Neutrophil (primary cell): ENCODE results near the gene KCNH1.

Experiments used
- H3K27ac ChIP-seq: fragments of 200-600 bp; sonication (generic); 2 replicates; pipeline ENCODE4 v1.5.1; 2016; ENCODE audit warnings: mild to moderate bottlenecking, moderate library complexity
- H3K27me3 ChIP-seq: fragments of 200-600 bp; sonication (generic); 2 replicates; pipeline ENCODE4 v1.6.0; 2016; ENCODE audit warnings: mild to moderate bottlenecking
- H3K36me3 ChIP-seq: fragments of 200-600 bp; sonication (generic); 2 replicates; pipeline ENCODE4 v1.5.1; 2017
- H3K4me1 ChIP-seq, 2 experiments: fragments of 200-600 bp in 1 of 2; sonication (generic) in 1 of 2; 1 replicate in 1 of 2; 2 replicates in 1 of 2; pipeline versions ENCODE4 v1.5.1 to v1.6.1; 2013 to 2016; ENCODE audit warnings: low read depth in 1 of 2, low read length in 1 of 2, mild to moderate bottlenecking in 1 of 2, moderate library complexity in 1 of 2; ENCODE audit not compliant: control insufficient read depth in 1 of 2, insufficient read depth in 1 of 2
- H3K4me3 ChIP-seq, 2 experiments: fragments of 200-600 bp in 1 of 2; sonication (generic) in 1 of 2; 1 replicate in 1 of 2; 2 replicates in 1 of 2; pipeline ENCODE4 v1.5.1; 2013 to 2016; ENCODE audit warnings: low read depth in 1 of 2, low read length in 1 of 2, mild to moderate bottlenecking in 1 of 2, moderate library complexity in 1 of 2
- H3K9me3 ChIP-seq: fragments of 200-600 bp; sonication (generic); 2 replicates; pipeline ENCODE4 v1.5.1; 2016
- TF ChIP-seq, protein P1 (sequence below): fragments of 200-600 bp; sonication (generic); IDR thresholded peaks from 2 replicates; pipeline ENCODE4 v1.5.1; 2016; ENCODE audit warnings: antibody characterized with exemption

Gene KCNH1

DNA sequence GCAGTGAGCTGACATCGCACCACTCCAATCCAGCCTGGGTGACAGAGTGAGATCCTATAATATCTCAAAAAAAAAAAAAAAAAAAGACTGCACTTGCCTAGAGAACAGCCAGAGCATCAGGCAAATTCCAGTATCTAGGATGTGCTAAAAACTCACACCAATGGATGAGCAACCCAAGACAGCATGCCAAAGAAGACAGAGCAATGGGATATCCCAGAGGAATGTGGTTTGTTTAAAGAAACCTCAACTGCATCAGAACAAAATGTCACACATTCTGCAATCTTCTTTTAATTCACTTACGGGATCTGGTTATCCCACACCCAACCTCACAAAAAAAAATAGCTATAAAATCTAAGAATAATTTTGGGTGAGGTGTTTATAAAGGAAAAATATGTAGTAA lies 7.3 kb downstream of the KCNH1 start:
- no peak overlapping the region for H3K4me3 ChIP-seq
- no peaks in the 10 kb centered on the region for H3K4me1 ChIP-seq
- peaks cover 36% of the 10 kb centered on the region for H3K27me3 ChIP-seq
- H3K36me3 ChIP-seq = no peaks in the 10 kb centered on the region
- no peak overlapping the region for H3K27ac ChIP-seq
- TF ChIP-seq, protein P1, sequence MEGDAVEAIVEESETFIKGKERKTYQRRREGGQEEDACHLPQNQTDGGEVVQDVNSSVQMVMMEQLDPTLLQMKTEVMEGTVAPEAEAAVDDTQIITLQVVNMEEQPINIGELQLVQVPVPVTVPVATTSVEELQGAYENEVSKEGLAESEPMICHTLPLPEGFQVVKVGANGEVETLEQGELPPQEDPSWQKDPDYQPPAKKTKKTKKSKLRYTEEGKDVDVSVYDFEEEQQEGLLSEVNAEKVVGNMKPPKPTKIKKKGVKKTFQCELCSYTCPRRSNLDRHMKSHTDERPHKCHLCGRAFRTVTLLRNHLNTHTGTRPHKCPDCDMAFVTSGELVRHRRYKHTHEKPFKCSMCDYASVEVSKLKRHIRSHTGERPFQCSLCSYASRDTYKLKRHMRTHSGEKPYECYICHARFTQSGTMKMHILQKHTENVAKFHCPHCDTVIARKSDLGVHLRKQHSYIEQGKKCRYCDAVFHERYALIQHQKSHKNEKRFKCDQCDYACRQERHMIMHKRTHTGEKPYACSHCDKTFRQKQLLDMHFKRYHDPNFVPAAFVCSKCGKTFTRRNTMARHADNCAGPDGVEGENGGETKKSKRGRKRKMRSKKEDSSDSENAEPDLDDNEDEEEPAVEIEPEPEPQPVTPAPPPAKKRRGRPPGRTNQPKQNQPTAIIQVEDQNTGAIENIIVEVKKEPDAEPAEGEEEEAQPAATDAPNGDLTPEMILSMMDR = no peak
- H3K9me3 ChIP-seq = no peaks in the 10 kb centered on the region

DNA sequence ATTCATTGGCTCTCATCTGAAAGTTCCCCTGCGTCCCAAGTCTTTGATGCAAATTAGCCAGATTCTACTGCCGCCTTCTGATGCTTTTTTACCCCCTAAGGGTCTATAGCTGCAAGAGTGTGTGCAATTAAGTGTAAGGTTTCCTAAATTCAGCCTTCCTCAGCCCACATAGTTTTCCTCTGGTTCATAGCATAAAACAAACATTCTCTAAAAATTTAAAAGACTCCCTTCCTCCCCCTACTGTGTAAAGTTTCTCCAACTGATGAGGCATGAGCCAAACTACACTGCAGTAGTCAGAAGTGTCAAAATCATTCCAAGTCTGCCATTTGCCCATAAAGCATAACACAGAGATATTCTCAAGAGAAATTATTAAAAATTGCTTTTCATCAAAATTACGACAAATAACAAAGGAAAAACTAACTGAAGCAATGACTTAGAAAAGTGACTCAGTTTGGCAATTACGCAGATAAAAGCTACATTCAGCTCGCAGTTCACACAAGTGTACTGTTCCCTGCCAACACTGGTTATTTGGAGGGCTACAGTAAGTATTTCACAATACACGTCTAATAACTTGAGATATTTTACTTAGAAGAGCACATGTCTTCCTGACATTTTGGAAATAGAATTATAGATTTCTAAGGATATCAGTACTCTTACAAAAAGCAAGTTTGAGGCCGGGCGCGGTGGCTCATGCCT lies 15.4 kb downstream of the KCNH1 start:
- H3K27ac ChIP-seq = no peak overlapping the region
- TF ChIP-seq, protein P1 = no peak
- H3K9me3 ChIP-seq = no peaks in the 10 kb centered on the region
- H3K4me1 ChIP-seq = no peaks in the 10 kb centered on the region
- H3K36me3 ChIP-seq = no peaks in the 10 kb centered on the region
- H3K4me3 ChIP-seq = no peak overlapping the region
- no peaks in the 10 kb centered on the region for H3K27me3 ChIP-seq

DNA sequence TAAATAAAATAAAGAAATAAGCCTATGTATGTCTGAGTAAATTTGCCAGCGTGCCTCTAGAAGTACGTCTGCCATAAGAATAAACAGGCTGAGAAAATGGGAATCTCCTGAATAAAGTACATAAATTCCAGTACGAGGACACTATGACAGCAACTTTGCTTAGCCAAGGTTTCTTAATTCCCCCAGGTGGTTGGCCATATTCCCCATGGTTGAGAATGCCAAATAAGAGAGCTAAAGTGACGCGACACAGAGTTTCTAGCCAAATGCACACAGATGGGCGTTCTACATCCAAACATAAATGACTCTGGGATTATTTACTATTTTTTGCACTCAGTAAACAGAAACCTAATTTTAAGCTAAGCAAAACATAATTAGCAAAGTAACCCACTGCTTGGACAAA lies 19.5 kb downstream of the KCNH1 start:
- H3K4me1 ChIP-seq = no peaks in the 10 kb centered on the region
- H3K27me3 ChIP-seq = no peaks in the 10 kb centered on the region
- no peak overlapping the region for H3K4me3 ChIP-seq
- H3K36me3 ChIP-seq = no peaks in the 10 kb centered on the region
- H3K27ac ChIP-seq = no peak overlapping the region
- TF ChIP-seq, protein P1 = no peak
- no peaks in the 10 kb centered on the region for H3K9me3 ChIP-seq

DNA sequence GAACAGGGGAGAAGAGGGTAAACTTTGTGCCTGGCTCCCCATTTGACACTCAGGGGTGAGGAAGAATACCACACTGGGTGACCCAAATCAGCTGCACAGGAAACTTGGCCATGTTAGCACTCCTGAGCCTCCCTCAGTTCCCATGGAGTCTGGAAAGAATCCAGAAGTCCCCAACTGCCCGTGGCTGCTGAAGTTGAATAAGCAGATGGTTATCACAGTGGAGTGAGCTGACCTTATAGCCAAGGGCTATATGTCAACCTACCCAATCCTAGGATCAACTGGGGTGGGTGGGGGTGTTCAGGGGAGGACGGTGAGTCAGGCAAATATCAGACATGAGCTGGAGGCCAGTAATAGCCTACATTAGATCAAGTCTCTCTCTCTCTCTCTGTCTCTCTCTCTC lies 20.4 kb downstream of the KCNH1 start:
- TF ChIP-seq, protein P1 = no peak
- Histone ChIP-seq H3K27ac (no peak overlapping the region), H3K36me3 (no peaks in the 10 kb centered on the region), H3K9me3 (no peaks in the 10 kb centered on the region), H3K4me3 (no peak overlapping the region), H3K4me1 (no peaks in the 10 kb centered on the region), H3K27me3 (no peaks in the 10 kb centered on the region)

DNA sequence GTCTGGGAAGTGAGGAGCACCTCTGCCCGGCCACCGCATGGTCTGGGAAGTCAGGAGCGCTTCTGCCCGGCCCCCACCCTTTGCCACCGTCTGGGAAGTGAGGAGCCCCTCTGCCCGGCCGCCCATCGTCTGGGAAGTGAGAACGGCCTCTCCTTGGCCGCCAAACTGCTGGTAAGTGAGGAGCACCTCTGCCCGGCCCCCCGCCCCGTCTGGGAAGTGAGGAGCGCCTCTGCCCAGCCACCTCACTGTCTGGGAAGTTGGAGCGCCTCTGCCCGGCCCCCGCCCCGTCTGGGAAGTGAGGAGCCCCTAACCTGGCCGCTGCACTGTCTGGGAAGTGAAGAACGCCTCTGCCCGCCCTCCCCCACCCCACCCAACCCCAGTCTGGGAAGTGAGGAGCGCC lies 22.6 kb downstream of the KCNH1 start:
- Histone ChIP-seq H3K27ac (no peak overlapping the region), H3K36me3 (no peaks in the 10 kb centered on the region), H3K9me3 (no peaks in the 10 kb centered on the region), H3K4me1 (no peaks in the 10 kb centered on the region), H3K4me3 (no peak overlapping the region), H3K27me3 (no peaks in the 10 kb centered on the region)
- TF ChIP-seq, protein P1 = no peak
